Erythroblast (primary cell): ENCODE data around the gene FBXW4.

ENCODE experiments used
- GATA1 ChIP-seq: IDR thresholded peaks from 2 replicates; pipeline ENCODE4 v1.6.1; 2011; ENCODE audit warnings: low read depth, mild to moderate bottlenecking, control low read depth, low read length, moderate library complexity
- POLR2A ChIP-seq: IDR thresholded peaks from 2 replicates; pipeline ENCODE4 v1.6.1; 2011; ENCODE audit warnings: mild to moderate bottlenecking, low read length

- no peak for TF ChIP-seq POLR2A
- TF ChIP-seq GATA1: no peak
These were observed 128.4 kb downstream of the FBXW4 start for GRCh38 chr10:101566333-101567164.
